Tibial artery (tissue), 4 donors: ENCODE measurements around the gene HP1BP3.
A peak's percentile ranks its signal among the peaks of the same experiment; 100 is the strongest.

Experiments used
- DNase-seq, 2 donors: peaks; one replicate each; pipeline ENCODE4 v3.0.0-alpha.2; 2019
- H3K27ac ChIP-seq, 2 donors: fragments of 200-600 bp; sonication (generic) in 1 of 2; 1 replicate in 1 of 2; 2 replicates in 1 of 2; pipeline ENCODE4 v1.5.1; 2018 to 2019; ENCODE audit warnings: mild to moderate bottlenecking in 1 of 2
- H3K27me3 ChIP-seq, 2 donors: fragments of 200-600 bp; sonication (generic) in 1 of 2; one replicate each; pipeline versions ENCODE4 v1.5.1 to v1.6.0; 2016 to 2019
- H3K36me3 ChIP-seq, 3 donors: fragments of 200-600 bp; sonication (generic) in 2 of 3; one replicate each; pipeline ENCODE4 v1.5.1; 2016 to 2019; ENCODE audit warnings: mild to moderate bottlenecking in 2 of 3
- H3K4me1 ChIP-seq, 4 donors: fragments of 200-600 bp; sonication (generic) in 2 of 4; 1 replicate in 3 of 4; 2 replicates in 1 of 4; pipeline ENCODE4 v1.5.1; 2016 to 2019
- H3K4me3 ChIP-seq, 2 donors: fragments of 200-600 bp; sonication (generic) in 1 of 2; 1 replicate in 1 of 2; 2 replicates in 1 of 2; pipeline ENCODE4 v1.5.1; 2018 to 2019; ENCODE audit warnings: mild to moderate bottlenecking in 2 of 2
- H3K9me3 ChIP-seq, 3 donors: fragments of 200-600 bp; sonication (generic) in 1 of 3; one replicate each; pipeline ENCODE4 v1.5.1; 2016 to 2019
- CTCF ChIP-seq, 2 experiments: fragments of 200-600 bp in 1 of 2; fragments of 450-650 bp in 1 of 2; IDR thresholded peaks; one replicate each; pipeline ENCODE4 v1.5.1; 2017 to 2019; ENCODE audit warnings: antibody characterized with exemption in 2 of 2, mild to moderate bottlenecking in 1 of 2, moderate library complexity in 1 of 2
- intact Hi-C: fragments of 100-400 bp; cut with DNase I; formaldehyde crosslinking; loops from one replicate; pipeline ENCODE4 v1.15.0; 2023; ENCODE audit warnings: low total_unique reads

The HP1BP3 gene

GRCh38 chr1:20786253-20787028 lies 666 bp downstream of the HP1BP3 start:
- Histone ChIP-seq H3K27me3 (no peaks in the 10 kb centered on the region), H3K27ac (peak overlapping the region; percentile 98), H3K4me1 (peaks cover 0 to 42% (median 24%) of the 10 kb centered on the region in 4 donors), H3K9me3 (no peaks in the 10 kb centered on the region), H3K36me3 (no peaks in the 10 kb centered on the region), H3K4me3 (peak overlapping the region; percentile 75 to 88)
- peak; percentile 90 to 97 for DNase-seq
- intact Hi-C loops = loop anchor here (5.0 to 10.0 kb wide), 2 partner anchors 59 to 408 kb away; no protein-coding TSS in a partner anchor
- no peak for TF ChIP-seq CTCF (IDR thresholded peaks at IDR 0.05)

GRCh38 chr1:20785907-20786252 lies 1.2 kb downstream of the HP1BP3 start:
- intact Hi-C loops = loop anchor here (5.0 to 10.0 kb wide), 2 partner anchors 59 to 409 kb away; no protein-coding TSS in a partner anchor
- no peaks in the 10 kb centered on the region for H3K36me3 ChIP-seq
- H3K27me3 ChIP-seq = no peaks in the 10 kb centered on the region
- peak overlapping the region; percentile 98 for H3K27ac ChIP-seq
- peaks cover 0 to 47% (median 26%) of the 10 kb centered on the region in 4 donors for H3K4me1 ChIP-seq
- DNase-seq = no peak
- H3K4me3 ChIP-seq = peak overlapping the region; percentile 75 to 88
- no peak for TF ChIP-seq CTCF (IDR thresholded peaks at IDR 0.05)
- H3K9me3 ChIP-seq = no peaks in the 10 kb centered on the region

- Histone ChIP-seq H3K4me1 (peaks cover 0 to 27% (median 8%) of the 10 kb centered on the region in 4 donors), H3K4me3 (no peak overlapping the region), H3K9me3 (no peaks in the 10 kb centered on the region), H3K27me3 (no peaks in the 10 kb centered on the region), H3K27ac (no peak overlapping the region), H3K36me3 (peaks cover 52 to 57% (median 56%) of the 10 kb centered on the region in 3 donors)
- TF ChIP-seq CTCF (IDR thresholded peaks at IDR 0.05) = no peak
- no peak for DNase-seq
- intact Hi-C loops = no loop called here
Observed at GRCh38 chr1:20775700-20776099, 11.4 kb downstream of the HP1BP3 start.

- no peaks in the 10 kb centered on the region for H3K9me3 ChIP-seq
- peaks cover 87 to 96% (median 95%) of the 10 kb centered on the region in 3 donors for H3K36me3 ChIP-seq
- no peak overlapping the region for H3K27ac ChIP-seq
- H3K4me1 ChIP-seq = peaks cover 0 to 7% (median 2%) of the 10 kb centered on the region in 4 donors
- no peak overlapping the region for H3K4me3 ChIP-seq
- intact Hi-C loops = no loop called here
- no peak for DNase-seq
- TF ChIP-seq CTCF (IDR thresholded peaks at IDR 0.05) = no peak
- H3K27me3 ChIP-seq = no peaks in the 10 kb centered on the region
Observed at GRCh38 chr1:20771780-20772179, 15.3 kb downstream of the HP1BP3 start.

GRCh38 chr1:20770314-20771087 lies 16.6 kb downstream of the HP1BP3 start:
- Histone ChIP-seq H3K9me3 (no peaks in the 10 kb centered on the region), H3K27ac (no peak overlapping the region), H3K27me3 (no peaks in the 10 kb centered on the region), H3K4me1 (no peaks in the 10 kb centered on the region), H3K36me3 (peaks cover 93 to 99% (median 95%) of the 10 kb centered on the region in 3 donors), H3K4me3 (no peak overlapping the region)
- intact Hi-C loops = no loop called here
- no peak for TF ChIP-seq CTCF (IDR thresholded peaks at IDR 0.05)
- DNase-seq = no peak
